ENCODE results near the gene GPC6.

GPC6 gene

DNA sequence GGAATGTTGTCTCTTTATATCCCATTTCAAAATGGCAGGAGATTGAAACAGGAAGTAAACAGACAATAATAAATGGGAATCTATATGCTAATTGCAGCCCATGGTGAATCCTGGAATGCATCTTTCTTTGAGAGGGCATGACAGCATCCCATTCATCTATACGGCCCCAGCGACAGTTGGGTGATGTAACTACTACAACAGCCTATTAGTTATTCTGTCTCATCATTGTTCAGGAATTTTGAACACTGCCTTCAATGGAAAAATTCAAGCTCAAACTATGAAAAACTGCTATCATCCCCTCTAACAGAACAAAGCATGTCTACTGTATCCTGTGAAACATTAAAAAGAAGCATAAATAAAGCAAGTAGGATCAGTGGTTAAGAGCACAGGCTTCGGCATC lies 990.8 kb downstream of the GPC6 start:
- Histone ChIP-seq H3K4me1 (ENCODE audit: insufficient read depth, low read length, poor library complexity, severe bottlenecking) (peaks cover 9% of the 10 kb centered on the region), H3K36me3 (ENCODE audit: insufficient read depth, low read length) (no peaks in the 10 kb centered on the region)

DNA sequence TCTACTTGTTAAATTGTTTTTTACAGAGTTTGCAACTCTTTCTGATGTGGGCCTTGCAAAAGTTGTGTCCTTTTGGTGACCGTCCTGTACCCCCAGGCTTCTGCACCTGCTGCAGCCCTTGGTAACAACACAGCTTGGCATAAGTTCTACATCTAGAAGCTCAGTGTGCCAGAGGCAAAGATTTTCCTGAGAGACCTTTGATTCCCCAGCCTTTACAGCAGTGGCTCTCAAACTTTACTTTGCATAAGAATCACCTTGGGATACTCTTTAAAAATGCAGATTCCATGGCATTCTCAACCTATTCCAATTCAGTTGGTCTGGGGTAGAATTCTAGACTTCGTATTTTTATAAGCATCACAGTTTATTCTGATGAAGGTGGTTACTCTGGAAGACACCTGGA lies 991.9 kb downstream of the GPC6 start:
- Histone ChIP-seq H3K9me3 (ENCODE audit: insufficient read depth, low read depth, low read length) (no peaks in the 10 kb centered on the region), H3K9me2 (replicated peaks; ENCODE audit: low read depth, low read length) (no peaks in the 10 kb centered on the region), H2AFZ (ENCODE audit: low read length) (no peak overlapping the region), H3K4me2 (ENCODE audit: low read depth, low read length, poor library complexity, severe bottlenecking) (no peak overlapping the region), H3K36me3 (ENCODE audit: insufficient read depth, low read length) (no peaks in the 10 kb centered on the region), H3K79me2 (ENCODE audit: insufficient read depth, low read length) (no peaks in the 10 kb centered on the region), H3K27me3 (ENCODE audit: insufficient read depth, low read length, poor library complexity, severe bottlenecking) (no peaks in the 10 kb centered on the region), H3F3A (ENCODE audit: low read depth) (no peaks in the 10 kb centered on the region), H3K4me1 (ENCODE audit: insufficient read depth, low read length, poor library complexity, severe bottlenecking) (peaks cover 9% of the 10 kb centered on the region), H3K4me3 (ENCODE audit: low read length, poor library complexity, severe bottlenecking) (no peak overlapping the region), H3K9ac (ENCODE audit: low read depth, low read length, poor library complexity, severe bottlenecking) (no peak overlapping the region), H4K20me1 (ENCODE audit: insufficient read depth, low read length, poor library complexity, severe bottlenecking) (no peaks in the 10 kb centered on the region)
- TF ChIP-seq, protein P1, sequence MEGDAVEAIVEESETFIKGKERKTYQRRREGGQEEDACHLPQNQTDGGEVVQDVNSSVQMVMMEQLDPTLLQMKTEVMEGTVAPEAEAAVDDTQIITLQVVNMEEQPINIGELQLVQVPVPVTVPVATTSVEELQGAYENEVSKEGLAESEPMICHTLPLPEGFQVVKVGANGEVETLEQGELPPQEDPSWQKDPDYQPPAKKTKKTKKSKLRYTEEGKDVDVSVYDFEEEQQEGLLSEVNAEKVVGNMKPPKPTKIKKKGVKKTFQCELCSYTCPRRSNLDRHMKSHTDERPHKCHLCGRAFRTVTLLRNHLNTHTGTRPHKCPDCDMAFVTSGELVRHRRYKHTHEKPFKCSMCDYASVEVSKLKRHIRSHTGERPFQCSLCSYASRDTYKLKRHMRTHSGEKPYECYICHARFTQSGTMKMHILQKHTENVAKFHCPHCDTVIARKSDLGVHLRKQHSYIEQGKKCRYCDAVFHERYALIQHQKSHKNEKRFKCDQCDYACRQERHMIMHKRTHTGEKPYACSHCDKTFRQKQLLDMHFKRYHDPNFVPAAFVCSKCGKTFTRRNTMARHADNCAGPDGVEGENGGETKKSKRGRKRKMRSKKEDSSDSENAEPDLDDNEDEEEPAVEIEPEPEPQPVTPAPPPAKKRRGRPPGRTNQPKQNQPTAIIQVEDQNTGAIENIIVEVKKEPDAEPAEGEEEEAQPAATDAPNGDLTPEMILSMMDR (conservative IDR thresholded peaks at IDR 0.05; ENCODE audit: low read length): no peak
- TF ChIP-seq EZH2phosphoT487 (IDR thresholded peaks at IDR 0.05; ENCODE audit: borderline replicate concordance): no peak

More for the DNA sequence above, 990.8 kb downstream of the GPC6 start:
- no peak overlapping the region for H2AFZ ChIP-seq (ENCODE audit: low read length)
- no peaks in the 10 kb centered on the region for H3F3A ChIP-seq (ENCODE audit: low read depth)
- no peaks in the 10 kb centered on the region for H3K9me2 ChIP-seq (replicated peaks; ENCODE audit: low read depth, low read length)
- TF ChIP-seq, protein P1 (conservative IDR thresholded peaks at IDR 0.05; ENCODE audit: low read length): no peak
- TF ChIP-seq EZH2phosphoT487 (IDR thresholded peaks at IDR 0.05; ENCODE audit: borderline replicate concordance): no peak
- no peaks in the 10 kb centered on the region for H3K9me3 ChIP-seq (ENCODE audit: insufficient read depth, low read depth, low read length)
- H4K20me1 ChIP-seq (ENCODE audit: insufficient read depth, low read length, poor library complexity, severe bottlenecking): no peaks in the 10 kb centered on the region
- H3K9ac ChIP-seq (ENCODE audit: low read depth, low read length, poor library complexity, severe bottlenecking): no peak overlapping the region
- no peaks in the 10 kb centered on the region for H3K27me3 ChIP-seq (ENCODE audit: insufficient read depth, low read length, poor library complexity, severe bottlenecking)
- no peak overlapping the region for H3K4me3 ChIP-seq (ENCODE audit: low read length, poor library complexity, severe bottlenecking)
- no peaks in the 10 kb centered on the region for H3K79me2 ChIP-seq (ENCODE audit: insufficient read depth, low read length)
- no peak overlapping the region for H3K4me2 ChIP-seq (ENCODE audit: low read depth, low read length, poor library complexity, severe bottlenecking)

DNA sequence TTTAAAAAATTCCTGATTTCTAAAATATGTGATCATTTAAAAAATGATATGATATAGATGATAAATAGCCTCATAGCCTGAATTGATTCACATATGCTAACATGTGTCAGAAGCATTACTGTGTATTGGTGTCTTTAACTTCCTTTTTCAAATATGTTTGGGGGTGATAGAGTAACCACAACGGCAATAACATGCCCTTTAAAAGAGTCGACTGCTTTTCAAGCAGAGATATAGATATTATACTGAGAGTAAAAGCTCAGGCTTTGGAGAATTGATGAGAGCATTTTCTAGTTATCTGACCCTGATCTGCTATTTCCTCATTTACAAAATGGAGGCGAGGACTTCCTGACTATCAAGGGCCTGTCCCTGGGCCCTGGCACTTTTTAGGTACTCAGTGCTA lies 992.3 kb downstream of the GPC6 start:
- Histone ChIP-seq H3K9me2 (replicated peaks; ENCODE audit: low read depth, low read length) (no peaks in the 10 kb centered on the region), H3K9me3 (ENCODE audit: insufficient read depth, low read depth, low read length) (no peaks in the 10 kb centered on the region), H3K4me3 (ENCODE audit: low read length, poor library complexity, severe bottlenecking) (no peak overlapping the region), H3K27me3 (ENCODE audit: insufficient read depth, low read length, poor library complexity, severe bottlenecking) (no peaks in the 10 kb centered on the region), H3K79me2 (ENCODE audit: insufficient read depth, low read length) (no peaks in the 10 kb centered on the region), H3K9ac (ENCODE audit: low read depth, low read length, poor library complexity, severe bottlenecking) (no peak overlapping the region), H3K4me1 (ENCODE audit: insufficient read depth, low read length, poor library complexity, severe bottlenecking) (peaks cover 9% of the 10 kb centered on the region), H2AFZ (ENCODE audit: low read length) (no peak overlapping the region), H3K4me2 (ENCODE audit: low read depth, low read length, poor library complexity, severe bottlenecking) (no peak overlapping the region), H4K20me1 (ENCODE audit: insufficient read depth, low read length, poor library complexity, severe bottlenecking) (no peaks in the 10 kb centered on the region), H3K36me3 (ENCODE audit: insufficient read depth, low read length) (no peaks in the 10 kb centered on the region), H3F3A (ENCODE audit: low read depth) (no peaks in the 10 kb centered on the region)
- TF ChIP-seq EZH2phosphoT487 (IDR thresholded peaks at IDR 0.05; ENCODE audit: borderline replicate concordance): no peak
- TF ChIP-seq, protein P1 (conservative IDR thresholded peaks at IDR 0.05; ENCODE audit: low read length): no peak
